HG03135 (cell line): ENCODE measurements around the gene PAFAH1B2.
A peak's percentile ranks its signal among the peaks of the same experiment; 100 is the strongest.
"Not testable (repeated sequence)": the region's sequence is repeated elsewhere in the genome, so short reads cannot be mapped to it uniquely, and the experiment has no call there.

Experiments used
- ATAC-seq: cut with Tn5 transposase; IDR thresholded peaks from one replicate; pipeline ENCODE4 v1.9.1; 2021; ENCODE audit warnings: mild to moderate bottlenecking, moderate library complexity; ENCODE audit not compliant: unreplicated experiment

PAFAH1B2 gene

GRCh38 chr11:117127171-117127901 is 16.8 kb upstream of the PAFAH1B2 start:
- ATAC-seq = no peak

GRCh38 chr11:117128289-117128688 is 15.8 kb upstream of the PAFAH1B2 start:
- ATAC-seq = no peak

DNA sequence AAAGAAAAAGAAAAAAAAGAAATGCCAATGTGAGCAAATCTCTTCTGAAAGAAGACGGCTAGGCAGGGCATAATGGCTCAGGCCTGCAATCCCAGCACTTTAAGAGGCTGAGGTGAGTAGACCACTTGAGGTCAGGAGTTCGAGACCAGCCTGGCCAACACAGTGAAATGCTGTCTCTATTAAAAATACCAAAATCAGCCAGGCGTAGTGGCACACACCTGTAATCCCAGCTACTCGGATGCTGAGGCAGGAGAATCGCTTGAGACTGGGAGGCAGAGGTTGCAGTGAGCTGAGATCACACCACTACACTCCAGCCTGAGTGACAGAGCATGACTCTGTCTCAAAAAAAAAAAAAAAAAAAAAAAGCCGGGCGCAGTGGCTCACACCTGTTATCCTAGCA is 13.7 kb upstream of the PAFAH1B2 start:
- ATAC-seq = not testable (repeated sequence)

DNA sequence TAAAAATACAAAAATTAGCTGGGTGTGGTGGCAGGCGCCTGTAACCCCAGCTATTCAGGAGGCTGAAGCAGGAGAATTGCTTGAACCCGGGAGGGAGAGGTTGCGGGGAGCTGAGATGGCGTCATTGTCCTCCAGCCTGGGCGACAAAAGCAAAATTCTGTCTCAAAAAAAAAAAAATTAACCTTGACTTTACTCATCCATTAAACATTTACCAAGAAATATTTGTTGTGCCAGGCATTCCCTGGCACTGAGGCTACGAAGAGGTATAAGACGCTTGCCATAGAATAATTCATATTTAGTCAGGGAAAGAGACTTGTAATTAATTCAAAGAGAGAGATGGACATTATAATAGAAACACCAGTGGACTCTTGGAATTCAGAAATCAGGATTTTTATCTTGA is 13.2 kb upstream of the PAFAH1B2 start:
- ATAC-seq = no peak

- ATAC-seq = no peak
These were observed 9.7 kb upstream of the PAFAH1B2 start for GRCh38 chr11:117134431-117134830.

DNA sequence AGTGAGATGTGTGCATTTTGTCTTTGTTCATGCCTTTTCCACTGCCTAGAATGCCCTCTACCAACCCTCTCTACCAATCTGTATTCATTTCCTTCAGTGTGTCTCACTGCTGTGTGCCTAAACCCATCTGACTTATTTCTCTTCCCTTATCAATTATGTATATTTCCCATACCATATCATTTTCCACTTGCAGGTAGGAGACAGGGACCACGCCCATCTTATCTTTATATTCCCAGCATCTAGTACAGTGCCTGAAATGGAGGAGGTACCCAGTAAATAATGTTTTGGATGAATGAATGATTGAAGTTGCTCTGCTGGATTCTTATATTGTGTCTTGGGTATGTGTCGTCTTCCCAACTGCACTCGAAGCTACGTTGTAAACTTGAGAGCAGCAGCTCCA is 9.1 kb upstream of the PAFAH1B2 start:
- not testable (repeated sequence) for ATAC-seq

DNA sequence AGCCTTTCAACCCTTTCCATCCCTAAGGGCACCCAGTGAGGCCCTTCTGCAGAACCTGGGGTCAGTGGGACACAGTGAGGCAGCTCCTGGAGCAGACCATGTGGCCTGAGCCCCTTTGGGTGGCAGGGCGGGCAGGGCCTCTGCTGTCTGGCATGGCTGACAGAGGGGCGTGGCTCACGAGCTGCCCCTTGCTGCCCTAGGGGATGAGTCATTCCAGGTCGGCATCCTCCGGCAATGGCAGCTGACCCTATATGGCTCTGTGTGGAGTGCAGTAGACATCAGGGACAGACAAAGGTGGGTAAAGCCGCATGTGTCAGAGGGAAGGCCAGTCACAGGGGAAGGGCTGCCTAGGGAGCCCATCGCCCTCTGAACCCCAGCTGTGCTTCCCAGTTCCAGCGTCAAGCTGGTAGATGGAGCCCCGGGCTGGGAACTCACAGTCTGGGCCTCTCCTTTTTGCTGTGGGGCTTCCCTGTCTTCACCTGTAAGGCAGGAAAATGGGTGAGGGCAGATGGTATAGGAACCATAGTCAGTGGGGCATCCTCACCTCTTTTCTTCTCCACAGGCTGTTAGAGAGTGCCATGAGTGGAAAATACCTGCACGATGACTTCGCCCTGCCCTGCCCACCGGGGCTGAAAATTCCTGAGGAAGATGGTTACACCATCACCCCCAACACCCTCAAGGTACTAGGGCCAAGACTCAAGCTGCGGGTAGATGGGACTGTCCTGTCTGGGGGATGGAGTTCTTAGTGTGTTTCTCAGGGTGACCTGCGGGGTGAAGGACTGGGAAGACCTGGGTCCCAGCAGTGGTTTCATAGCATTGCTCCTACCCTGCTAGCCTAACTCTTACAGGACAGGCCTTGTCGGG is 6.6 kb upstream of the PAFAH1B2 start:
- not testable (repeated sequence) for ATAC-seq

- ATAC-seq = no peak
These were observed 697 bp upstream of the PAFAH1B2 start for GRCh38 chr11:117143390-117143789.

DNA sequence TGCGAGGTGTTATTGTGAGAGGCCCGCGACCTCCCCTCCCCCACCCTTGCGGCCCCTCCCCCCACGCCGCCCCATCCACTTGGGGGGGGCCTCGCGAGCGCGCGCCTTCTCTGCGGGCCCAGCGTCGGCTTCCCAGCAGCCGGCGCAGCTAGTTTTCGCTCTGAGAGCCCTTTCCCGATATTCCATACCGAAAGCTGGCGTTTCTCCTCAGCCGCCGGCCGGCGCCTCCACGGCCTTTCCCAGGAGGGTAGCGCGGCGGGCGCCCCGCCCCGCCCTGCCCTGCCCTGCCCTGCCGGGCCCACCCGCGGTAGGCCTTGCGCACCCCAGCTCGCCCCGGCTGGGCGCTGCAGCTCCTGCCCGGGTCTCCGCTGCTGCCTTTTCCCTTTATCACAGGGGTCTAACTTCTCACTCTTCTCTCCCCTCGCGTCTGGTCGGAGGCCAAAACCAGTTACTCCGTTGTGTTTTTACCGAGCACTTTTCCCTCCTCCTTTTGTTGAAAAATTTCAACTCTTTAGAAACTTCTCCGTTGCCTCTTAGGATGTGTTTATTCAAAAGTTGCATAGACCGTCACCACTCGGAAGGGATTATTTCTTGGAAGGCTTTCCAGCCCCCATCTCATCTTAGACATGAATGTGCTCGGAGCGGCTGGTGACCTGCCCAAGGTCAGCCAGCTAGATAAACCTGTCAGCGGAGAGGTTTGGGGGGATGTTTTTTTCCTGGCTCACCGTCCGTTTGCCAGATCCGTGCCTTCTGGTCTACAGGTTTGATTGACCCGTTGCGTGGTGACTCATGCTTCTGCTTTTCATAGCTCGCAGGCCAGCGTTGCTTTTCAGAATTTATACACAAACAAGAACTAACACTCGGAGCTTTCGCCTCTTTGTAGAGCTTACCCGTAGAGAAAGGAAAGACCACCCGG is 648 bp downstream of the PAFAH1B2 start:
- ATAC-seq = peak; percentile 46

- no peak for ATAC-seq
These were observed 1.3 kb downstream of the PAFAH1B2 start for GRCh38 chr11:117145393-117145761.

DNA sequence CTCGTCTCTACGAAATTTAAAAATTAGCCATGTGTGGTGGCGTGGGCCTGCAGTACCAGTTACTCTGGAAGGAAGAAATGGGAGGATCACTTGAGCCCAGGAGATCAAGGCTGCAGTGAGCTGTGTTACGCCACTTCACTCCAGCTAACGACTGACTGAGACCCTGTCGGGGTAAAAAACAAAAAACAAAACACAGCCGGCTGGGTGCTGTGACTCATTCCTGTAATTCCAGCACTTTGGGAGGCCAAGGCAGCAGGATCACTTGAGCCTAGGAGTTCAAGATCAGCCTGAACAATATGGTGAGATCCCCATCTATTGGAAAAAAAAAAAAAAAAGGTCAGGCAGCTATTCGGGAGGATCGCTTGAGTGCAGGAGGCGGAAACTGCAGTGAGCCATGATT is 2.4 kb downstream of the PAFAH1B2 start:
- no peak for ATAC-seq

DNA sequence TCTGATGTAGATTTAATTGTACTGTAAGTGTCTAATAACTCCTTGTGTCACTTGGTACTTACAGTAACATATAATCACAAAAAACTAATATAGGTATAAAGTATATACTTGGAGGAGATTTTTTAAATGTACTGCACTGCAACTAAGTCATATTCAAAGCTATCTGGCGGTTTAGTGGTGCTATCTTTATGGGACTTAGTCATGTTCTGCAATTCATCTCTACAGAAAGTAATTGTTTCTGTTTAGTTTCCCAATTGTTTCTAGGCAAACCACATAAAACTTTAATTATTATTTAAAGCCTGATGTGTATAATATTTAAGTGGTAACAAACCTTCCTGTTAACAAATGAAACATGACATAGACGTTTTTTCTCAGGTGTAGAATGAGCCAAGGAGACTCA is 8.0 kb downstream of the PAFAH1B2 start:
- ATAC-seq = no peak

DNA sequence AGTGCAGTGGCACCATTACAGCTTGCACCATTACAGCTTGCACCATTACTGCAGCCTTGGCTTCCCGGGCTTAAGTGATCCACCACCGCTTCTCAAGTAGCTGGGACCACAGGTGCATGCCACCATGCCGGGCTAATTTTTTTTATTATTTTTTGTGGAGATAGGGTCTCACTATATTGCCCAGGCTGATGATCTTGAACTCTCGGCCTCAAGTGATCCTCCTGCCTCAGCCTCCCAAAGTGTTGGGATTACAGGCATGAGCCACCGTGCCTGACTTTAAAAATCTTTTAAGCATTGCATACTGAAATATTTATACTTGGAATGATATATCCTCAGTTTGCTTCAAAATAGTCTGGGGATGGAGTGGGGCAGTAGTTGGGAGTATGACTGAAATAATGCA is 10.4 kb downstream of the PAFAH1B2 start:
- ATAC-seq = no peak

GRCh38 chr11:117157507-117157906 is 13.4 kb downstream of the PAFAH1B2 start:
- ATAC-seq = no peak

DNA sequence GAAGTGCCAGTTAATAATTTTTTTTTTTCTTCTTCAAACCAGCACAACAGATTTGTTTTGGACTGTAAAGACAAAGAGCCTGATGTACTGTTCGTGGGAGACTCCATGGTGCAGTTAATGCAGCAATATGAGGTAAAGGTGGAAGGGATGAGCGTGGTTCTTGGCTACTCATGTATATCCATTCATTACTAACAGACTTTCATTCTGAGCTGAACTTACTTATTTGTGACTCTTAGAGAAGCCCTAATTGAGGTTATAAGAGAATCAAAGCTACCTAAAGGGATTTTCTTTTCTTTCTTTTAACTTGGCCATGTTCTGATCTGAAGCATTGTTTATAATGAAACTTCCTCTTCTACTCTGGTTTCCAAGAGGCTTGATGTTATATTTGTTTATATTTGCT is 15.8 kb downstream of the PAFAH1B2 start:
- ATAC-seq = no peak

DNA sequence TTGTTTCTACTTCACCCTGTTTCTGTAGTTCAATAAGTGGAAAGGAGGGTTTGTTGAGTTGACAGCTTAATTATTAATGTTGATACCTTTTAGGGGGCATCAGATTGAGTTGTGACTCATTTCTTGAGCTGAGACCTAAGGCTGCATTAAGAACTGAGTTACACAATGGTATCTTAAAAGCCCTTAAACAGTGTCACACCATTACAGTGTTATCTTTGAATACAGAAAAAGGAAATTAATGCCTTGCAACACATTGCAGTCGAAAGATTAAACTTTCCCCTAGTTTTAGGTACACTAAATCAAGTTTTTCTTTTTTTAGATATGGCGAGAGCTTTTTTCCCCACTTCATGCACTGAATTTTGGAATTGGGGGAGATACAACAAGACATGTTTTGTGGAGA is 16.7 kb downstream of the PAFAH1B2 start:
- no peak for ATAC-seq

DNA sequence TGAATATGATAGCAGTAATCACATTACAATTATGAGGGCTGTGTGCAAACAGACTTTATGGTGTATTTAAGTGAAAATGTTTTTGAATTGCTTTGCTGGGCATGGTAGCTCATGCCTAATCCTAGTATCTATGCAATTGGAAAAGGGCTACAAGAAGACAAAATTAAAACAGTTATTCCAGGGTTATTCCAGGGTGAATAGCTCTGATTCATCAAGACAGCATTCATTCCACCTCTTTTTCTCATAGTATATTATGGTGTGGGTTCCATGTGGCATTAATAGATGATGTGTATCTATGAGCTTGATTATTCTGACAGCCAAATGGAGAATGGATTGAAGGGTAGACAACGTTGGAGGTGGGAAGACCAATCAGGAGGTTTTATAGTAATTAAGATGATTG is 22.4 kb downstream of the PAFAH1B2 start:
- ATAC-seq = no peak

- ATAC-seq = no peak
These were observed 25.6 kb downstream of the PAFAH1B2 start for GRCh38 chr11:117169736-117170135.

DNA sequence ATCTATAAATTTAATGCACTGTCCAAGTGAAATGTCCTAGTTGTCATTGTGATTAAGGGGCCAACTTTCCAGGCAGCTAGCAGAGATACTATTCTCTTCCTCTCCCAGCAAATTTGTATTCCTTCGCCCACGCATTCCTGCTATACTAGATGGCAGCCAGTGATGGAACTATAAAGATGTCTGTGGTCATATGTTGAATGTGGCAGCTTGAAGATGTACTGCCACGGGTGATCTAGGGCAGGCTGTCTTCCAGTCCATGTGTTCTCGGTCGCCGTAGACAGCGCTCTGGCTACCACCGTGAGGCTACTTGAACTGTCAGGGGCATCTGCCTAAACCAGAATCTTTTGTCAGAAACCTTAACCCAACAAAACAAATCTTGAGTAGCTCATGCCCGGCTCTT is 26.1 kb downstream of the PAFAH1B2 start:
- no peak for ATAC-seq

DNA sequence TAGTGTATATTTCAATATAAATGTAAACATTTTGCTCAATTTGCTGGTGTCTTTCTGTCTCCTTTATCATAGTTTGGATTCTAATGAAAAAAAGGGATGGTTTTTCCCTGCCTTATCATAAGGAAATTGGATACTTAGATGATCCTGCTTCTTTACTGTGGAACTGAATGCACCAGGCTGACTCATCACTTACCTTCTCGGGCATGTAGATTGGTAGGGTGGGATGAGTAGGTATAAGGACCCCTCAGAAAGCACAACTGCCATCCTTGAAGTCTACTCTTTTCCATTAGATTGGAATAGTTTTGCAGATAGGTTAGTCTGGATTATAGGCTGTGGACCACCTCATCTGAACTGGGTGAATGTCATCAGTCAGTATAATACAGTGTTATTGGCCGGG is 26.9 kb downstream of the PAFAH1B2 start:
- no peak for ATAC-seq

DNA sequence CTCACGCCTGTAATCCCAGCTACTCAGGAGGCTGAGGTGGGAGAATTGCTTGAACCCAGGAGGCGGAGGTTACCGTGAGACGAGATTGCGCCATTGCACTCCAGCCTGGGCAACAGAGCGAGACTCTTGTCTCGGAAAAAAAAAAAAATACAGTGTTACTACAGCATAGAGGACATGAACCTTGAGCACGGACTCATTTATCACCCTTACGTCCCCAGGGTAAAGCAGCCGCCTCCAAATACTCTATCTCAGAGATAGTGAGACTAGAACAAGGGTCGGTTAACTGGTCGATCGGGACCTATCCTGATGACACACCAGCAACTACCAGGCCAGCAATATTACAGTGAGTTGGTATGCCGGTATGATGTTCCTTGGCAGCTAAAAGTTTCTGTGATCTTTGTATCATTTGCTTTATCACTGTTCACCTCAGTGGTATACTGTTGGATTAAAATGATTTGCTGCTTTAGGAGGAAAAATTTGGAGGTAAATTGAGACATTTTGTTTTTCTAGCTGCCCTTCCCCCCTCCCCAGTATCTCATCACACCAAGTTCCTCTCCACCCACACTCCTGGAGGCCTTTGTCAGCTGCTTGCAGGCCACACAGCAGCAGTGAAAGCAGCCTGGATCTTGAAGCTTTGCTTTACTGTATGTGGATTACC is 27.4 kb downstream of the PAFAH1B2 start:
- ATAC-seq = no peak
